Ovary (tissue), 9 donors: Measurements from ENCODE around the gene UBXN7. TPM values are rescaled to one million over a fixed set of nuclear protein-coding genes. Genes with fewer than 3 reads are reported as not detected.
"Not testable (repeated sequence)": the region's sequence is repeated elsewhere in the genome, so short reads cannot be mapped to it uniquely, and the experiment has no call there.

Experiments
- DNase-seq, 5 donors: peaks; one replicate each; pipeline ENCODE4 v3.0.0-alpha.2; 2019 to 2020
- H3K27ac ChIP-seq, 2 donors: fragments of 200-600 bp; one replicate each; pipeline versions ENCODE4 v1.5.1 to v1.8.0; 2019 to 2022
- H3K27me3 ChIP-seq: fragments of 200-600 bp; one replicate; pipeline ENCODE4 v1.8.0; 2022
- H3K36me3 ChIP-seq: fragments of 200-600 bp; sonication (generic); one replicate; pipeline ENCODE4 v1.5.1; 2019
- H3K4me1 ChIP-seq: one replicate; pipeline ENCODE4 v1.8.1; 2013; ENCODE audit warnings: mild to moderate bottlenecking, moderate library complexity; ENCODE audit not compliant: insufficient read depth
- H3K4me3 ChIP-seq: fragments of 200-600 bp; sonication (generic); one replicate; pipeline ENCODE4 v1.5.1; 2017
- H3K9me3 ChIP-seq, 2 donors: fragments of 200-600 bp in 1 of 2; sonication (generic) in 1 of 2; one replicate each; pipeline versions ENCODE4 v1.5.1 to v1.8.1; 2013 to 2019; ENCODE audit warnings: mild to moderate bottlenecking in 1 of 2, moderate library complexity in 1 of 2
- CTCF ChIP-seq, 3 donors: fragments of 450-650 bp in 2 of 3; fragments of 200-600 bp in 1 of 3; IDR thresholded peaks; one replicate each; pipeline versions ENCODE4 v1.5.1 to v1.8.0; 2016 to 2022; ENCODE audit warnings: antibody characterized with exemption in 3 of 3, mild to moderate bottlenecking in 1 of 3
- EP300 ChIP-seq: sonication (generic); formaldehyde crosslinking; IDR thresholded peaks from one replicate; pipeline ENCODE4 v1.6.1; 2017; ENCODE audit warnings: antibody characterized with exemption
- POLR2A ChIP-seq: fragments of 450-650 bp; IDR thresholded peaks from one replicate; pipeline ENCODE4 v1.6.1; 2017; ENCODE audit warnings: antibody characterized with exemption, mild to moderate bottlenecking, moderate library complexity
- WGBS, 3 donors: extraction: QIAGEN DNeasy Blood & Tissue Kit in 1 of 3; methylation state at CpG; one replicate each; pipeline versions ENCODE4 v1.1.5 to v1.1.7; 2013 to 2017; 5-methylcytosine and 5-hydroxymethylcytosine counted together
- intact Hi-C, 4 donors: fragments of 100-400 bp; cut with DNase I; formaldehyde crosslinking; loops; one replicate each; pipeline versions ENCODE4 v1.11.0 to v1.15.1; 2022 to 2023
- polyA plus RNA-seq, 2 donors: library from polyadenylated mRNA; stranded (reverse); fragments of 200-250 nt in 1 of 2; fragments of 350-450 nt in 1 of 2; fragmentation: Illumina TruSeq in 1 of 2; extraction: RNeasy Lipid Tissue Mini Kit (QIAGEN cat#74804) in 1 of 2; gene quantifications; one replicate each; pipeline ENCODE4 v1.2.3, GENCODE V29; 2013 to 2014
- total RNA-seq, 7 donors: library from RNA; depleted of rRNA in 2 of 7; stranded (reverse); fragments of >200 nt in 2 of 7; fragmentation: NEBNext Ultra II Directional in 3 of 7; extraction: Animal tissue kit (Norgen Biotek cat#: 25700) in 3 of 7; gene quantifications; one replicate each; pipeline versions ENCODE4 v1.1.0 to v1.2.4, GENCODE V29; 2016 to 2023
- donor health status: DM: no; HTN: no; CAD: no; lungs with moderate emphysema.
- donor health status: DM: no; HTN: no; CAD: no.
- donor health status: Bipolar disorder and iron deficiency.
- donor health status: DM: yes; HTN: yes; CAD: no.
- donor health status: DM: no; HTN: no; CAD: no.
- donor health status: DM: yes; HTN: yes; CAD: no.

UBXN7 gene
- total and polyA plus RNA-seq, 9 donors, result 13.0 to 71.4 (median 58.5) TPM

- H3K27me3 ChIP-seq, result no peaks in the 10 kb centered on the region
- no peak for DNase-seq
- H3K4me3 ChIP-seq, result no peak overlapping the region
- no peaks in the 10 kb centered on the region for H3K9me3 ChIP-seq
- H3K27ac ChIP-seq, result no peak overlapping the region
- intact Hi-C loops, result no loop called here
- TF ChIP-seq POLR2A (no peak), EP300 (no peak), CTCF (IDR thresholded peaks at IDR 0.05) (no peak)
- no peaks in the 10 kb centered on the region for H3K4me1 ChIP-seq
- no peaks in the 10 kb centered on the region for H3K36me3 ChIP-seq
- WGBS, 3 donors, result 91 to 96% (median 92%) methylated on average over 7 of the region's 7 CpGs
Measured at GRCh38 chr3:196398782-196399181, 33.4 kb downstream of the UBXN7 start.

- no peaks in the 10 kb centered on the region for H3K9me3 ChIP-seq
- 65 to 73% (median 69%) methylated on average over 3 of the region's 3 CpGs for WGBS, 3 donors
- no peak for DNase-seq
- no peaks in the 10 kb centered on the region for H3K4me1 ChIP-seq
- H3K27me3 ChIP-seq, result no peaks in the 10 kb centered on the region
- H3K4me3 ChIP-seq, result no peak overlapping the region
- no peak overlapping the region for H3K27ac ChIP-seq
- intact Hi-C loops, result no loop called here
- H3K36me3 ChIP-seq, result no peaks in the 10 kb centered on the region
- TF ChIP-seq EP300 (no peak), CTCF (IDR thresholded peaks at IDR 0.05) (no peak), POLR2A (no peak)
Measured at GRCh38 chr3:196397941-196398340, 34.3 kb downstream of the UBXN7 start.

GRCh38 chr3:196390116-196390515 lies 42.1 kb downstream of the UBXN7 start:
- Histone ChIP-seq H3K27me3 (no peaks in the 10 kb centered on the region), H3K4me3 (no peak overlapping the region), H3K27ac (no peak overlapping the region), H3K4me1 (peaks cover 2% of the 10 kb centered on the region), H3K9me3 (no peaks in the 10 kb centered on the region), H3K36me3 (no peaks in the 10 kb centered on the region)
- WGBS, 3 donors, result 97 to 100% (median 100%) methylated on average over 3 of the region's 3 CpGs
- intact Hi-C loops, result no loop called here
- DNase-seq, result no peak
- TF ChIP-seq POLR2A (no peak), CTCF (IDR thresholded peaks at IDR 0.05) (no peak), EP300 (no peak)

GRCh38 chr3:196388956-196389355 lies 43.3 kb downstream of the UBXN7 start:
- intact Hi-C loops, result no loop called here
- 15 to 32% (median 23%) methylated on average over 3 of the region's 3 CpGs for WGBS, 3 donors
- peaks cover 2% of the 10 kb centered on the region for H3K4me1 ChIP-seq
- TF ChIP-seq CTCF (IDR thresholded peaks at IDR 0.05) (no peak), POLR2A (no peak), EP300 (no peak)
- H3K27me3 ChIP-seq, result no peaks in the 10 kb centered on the region
- no peak for DNase-seq
- H3K36me3 ChIP-seq, result no peaks in the 10 kb centered on the region
- no peak overlapping the region for H3K4me3 ChIP-seq
- no peaks in the 10 kb centered on the region for H3K9me3 ChIP-seq
- no peak overlapping the region for H3K27ac ChIP-seq

- WGBS, 3 donors, result 94 to 100% (median 98%) methylated on average over 2 of the region's 2 CpGs
- H3K4me1 ChIP-seq, intact Hi-C loops: not testable (repeated sequence)
Measured at GRCh38 chr3:196387941-196388340, 44.3 kb downstream of the UBXN7 start.

GRCh38 chr3:196386797-196387196 lies 45.4 kb downstream of the UBXN7 start:
- H3K27me3 ChIP-seq, DNase-seq, H3K4me1 ChIP-seq, H3K4me3 ChIP-seq, H3K36me3 ChIP-seq, H3K27ac ChIP-seq, H3K9me3 ChIP-seq, intact Hi-C loops: not testable (repeated sequence)
- 94 to 98% (median 96%) methylated on average over 3 of the region's 3 CpGs for WGBS, 3 donors

More at GRCh38 chr3:196387941-196388340, 44.3 kb downstream of the UBXN7 start:
- not testable (repeated sequence) for H3K27ac ChIP-seq, H3K27me3 ChIP-seq, H3K9me3 ChIP-seq, H3K4me3 ChIP-seq, H3K36me3 ChIP-seq, DNase-seq

GRCh38 chr3:196386034-196386433 lies 46.2 kb downstream of the UBXN7 start:
- H3K9me3 ChIP-seq, intact Hi-C loops, DNase-seq, H3K4me1 ChIP-seq, H3K36me3 ChIP-seq, H3K27ac ChIP-seq, H3K4me3 ChIP-seq, H3K27me3 ChIP-seq: not testable (repeated sequence)
- 86 to 90% (median 88%) methylated on average over 6 of the region's 6 CpGs for WGBS, 3 donors

DNA sequence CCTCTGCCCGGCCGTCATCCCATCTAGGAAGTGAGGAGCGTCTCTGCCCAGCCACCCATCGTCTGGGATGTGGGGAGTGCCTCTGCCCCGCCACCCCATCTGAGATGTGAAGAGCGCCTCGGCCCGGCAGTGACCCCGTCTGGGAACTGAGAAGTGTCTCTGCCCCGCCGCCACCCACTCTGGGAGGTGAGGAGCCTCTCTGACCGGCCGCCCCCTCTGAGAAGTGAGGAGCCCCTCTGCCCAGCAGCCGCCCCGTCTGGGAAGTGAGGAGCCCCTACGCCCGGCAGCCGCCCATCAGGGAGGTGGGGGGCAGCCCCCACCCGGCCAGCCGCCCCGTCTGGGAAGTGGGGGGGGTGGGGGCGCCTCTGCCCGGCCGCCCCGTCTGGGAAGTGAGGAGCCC lies 46.8 kb downstream of the UBXN7 start:
- H3K4me1 ChIP-seq, H3K27me3 ChIP-seq, DNase-seq, intact Hi-C loops, H3K27ac ChIP-seq, H3K4me3 ChIP-seq, H3K36me3 ChIP-seq, H3K9me3 ChIP-seq: not testable (repeated sequence)
- WGBS, 3 donors, result 92 to 97% (median 95%) methylated on average over 22 to 25 of the region's 25 CpGs
